ENCODE results near the gene PRKCD. TPM values are rescaled to one million over a fixed set of nuclear protein-coding genes. Genes with fewer than 3 reads are reported as not detected.
A peak's percentile ranks its signal among the peaks of the same experiment; 100 is the strongest.

The PRKCD gene
- total RNA-seq, 1 experiment from 2014 or later: 19.2 TPM

GRCh38 chr3:53229171-53229570 lies 68.2 kb downstream of the PRKCD start (continued):
- TF ChIP-seq TEAD1 (CRISPR knock-in tag; IDR thresholded peaks at IDR 0.05): no peak

GRCh38 chr3:53229606-53230005 lies 68.6 kb downstream of the PRKCD start:
- Mint-ChIP-seq H3K27ac (peak overlapping the region; percentile 45; the same call in 1 of the 2 replicates), H3K36me3 (peaks cover 95% of the 10 kb centered on the region), H3K4me1 (no peaks in the 10 kb centered on the region), H3K4me3 (no peak overlapping the region), H3K27me3 (ENCODE audit: low read depth) (no peaks in the 10 kb centered on the region), H3K9me3 (no peaks in the 10 kb centered on the region)
- CTCF ChIA-PET: interaction anchor here (0.6 to 3.0 kb wide), 9 partner anchors 8 to 131 kb away, joined by 3 to 8 read pairs (median 4); no protein-coding TSS in a partner anchor
- ATAC-seq (no peak), DNase-seq (ENCODE audit: low spot score) (no peak)
- TF ChIP-seq FOXP4 (CRISPR knock-in tag; IDR thresholded peaks at IDR 0.05) (no peak), FOXJ3 (CRISPR knock-in tag; IDR thresholded peaks at IDR 0.05; ENCODE audit: borderline replicate concordance) (no peak), GABPB1 (CRISPR knock-in tag; IDR thresholded peaks at IDR 0.05) (no peak), TEAD4 (CRISPR knock-in tag; IDR thresholded peaks at IDR 0.05) (no peak), E2F4 (CRISPR knock-in tag; IDR thresholded peaks at IDR 0.05; ENCODE audit: borderline replicate concordance, low read depth) (no peak), MLX (CRISPR knock-in tag; IDR thresholded peaks at IDR 0.05) (no peak), ZMAT4 (CRISPR knock-in tag; IDR thresholded peaks at IDR 0.05) (no peak), OVOL2 (CRISPR knock-in tag; IDR thresholded peaks at IDR 0.05; ENCODE audit: borderline replicate concordance) (no peak), JAZF1 (CRISPR knock-in tag; IDR thresholded peaks at IDR 0.05) (no peak), SOX15 (CRISPR knock-in tag; IDR thresholded peaks at IDR 0.05) (no peak), NR2C2 (CRISPR knock-in tag; IDR thresholded peaks at IDR 0.05) (no peak), ATF6 (CRISPR knock-in tag; IDR thresholded peaks at IDR 0.05) (no peak), ELF4 (CRISPR knock-in tag; IDR thresholded peaks at IDR 0.05; ENCODE audit: low read depth) (no peak), JUN (CRISPR knock-in tag; IDR thresholded peaks at IDR 0.05) (no peak), GTF2I (CRISPR knock-in tag; conservative IDR thresholded peaks at IDR 0.05) (no peak)
- TF ChIP-seq, protein P1, sequence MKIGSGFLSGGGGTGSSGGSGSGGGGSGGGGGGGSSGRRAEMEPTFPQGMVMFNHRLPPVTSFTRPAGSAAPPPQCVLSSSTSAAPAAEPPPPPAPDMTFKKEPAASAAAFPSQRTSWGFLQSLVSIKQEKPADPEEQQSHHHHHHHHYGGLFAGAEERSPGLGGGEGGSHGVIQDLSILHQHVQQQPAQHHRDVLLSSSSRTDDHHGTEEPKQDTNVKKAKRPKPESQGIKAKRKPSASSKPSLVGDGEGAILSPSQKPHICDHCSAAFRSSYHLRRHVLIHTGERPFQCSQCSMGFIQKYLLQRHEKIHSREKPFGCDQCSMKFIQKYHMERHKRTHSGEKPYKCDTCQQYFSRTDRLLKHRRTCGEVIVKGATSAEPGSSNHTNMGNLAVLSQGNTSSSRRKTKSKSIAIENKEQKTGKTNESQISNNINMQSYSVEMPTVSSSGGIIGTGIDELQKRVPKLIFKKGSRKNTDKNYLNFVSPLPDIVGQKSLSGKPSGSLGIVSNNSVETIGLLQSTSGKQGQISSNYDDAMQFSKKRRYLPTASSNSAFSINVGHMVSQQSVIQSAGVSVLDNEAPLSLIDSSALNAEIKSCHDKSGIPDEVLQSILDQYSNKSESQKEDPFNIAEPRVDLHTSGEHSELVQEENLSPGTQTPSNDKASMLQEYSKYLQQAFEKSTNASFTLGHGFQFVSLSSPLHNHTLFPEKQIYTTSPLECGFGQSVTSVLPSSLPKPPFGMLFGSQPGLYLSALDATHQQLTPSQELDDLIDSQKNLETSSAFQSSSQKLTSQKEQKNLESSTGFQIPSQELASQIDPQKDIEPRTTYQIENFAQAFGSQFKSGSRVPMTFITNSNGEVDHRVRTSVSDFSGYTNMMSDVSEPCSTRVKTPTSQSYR (CRISPR knock-in tag; IDR thresholded peaks at IDR 0.05): no peak
- TF ChIP-seq, protein P2, sequence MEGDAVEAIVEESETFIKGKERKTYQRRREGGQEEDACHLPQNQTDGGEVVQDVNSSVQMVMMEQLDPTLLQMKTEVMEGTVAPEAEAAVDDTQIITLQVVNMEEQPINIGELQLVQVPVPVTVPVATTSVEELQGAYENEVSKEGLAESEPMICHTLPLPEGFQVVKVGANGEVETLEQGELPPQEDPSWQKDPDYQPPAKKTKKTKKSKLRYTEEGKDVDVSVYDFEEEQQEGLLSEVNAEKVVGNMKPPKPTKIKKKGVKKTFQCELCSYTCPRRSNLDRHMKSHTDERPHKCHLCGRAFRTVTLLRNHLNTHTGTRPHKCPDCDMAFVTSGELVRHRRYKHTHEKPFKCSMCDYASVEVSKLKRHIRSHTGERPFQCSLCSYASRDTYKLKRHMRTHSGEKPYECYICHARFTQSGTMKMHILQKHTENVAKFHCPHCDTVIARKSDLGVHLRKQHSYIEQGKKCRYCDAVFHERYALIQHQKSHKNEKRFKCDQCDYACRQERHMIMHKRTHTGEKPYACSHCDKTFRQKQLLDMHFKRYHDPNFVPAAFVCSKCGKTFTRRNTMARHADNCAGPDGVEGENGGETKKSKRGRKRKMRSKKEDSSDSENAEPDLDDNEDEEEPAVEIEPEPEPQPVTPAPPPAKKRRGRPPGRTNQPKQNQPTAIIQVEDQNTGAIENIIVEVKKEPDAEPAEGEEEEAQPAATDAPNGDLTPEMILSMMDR (IDR thresholded peaks at IDR 0.05): no peak
- TF ChIP-seq, protein P3, sequence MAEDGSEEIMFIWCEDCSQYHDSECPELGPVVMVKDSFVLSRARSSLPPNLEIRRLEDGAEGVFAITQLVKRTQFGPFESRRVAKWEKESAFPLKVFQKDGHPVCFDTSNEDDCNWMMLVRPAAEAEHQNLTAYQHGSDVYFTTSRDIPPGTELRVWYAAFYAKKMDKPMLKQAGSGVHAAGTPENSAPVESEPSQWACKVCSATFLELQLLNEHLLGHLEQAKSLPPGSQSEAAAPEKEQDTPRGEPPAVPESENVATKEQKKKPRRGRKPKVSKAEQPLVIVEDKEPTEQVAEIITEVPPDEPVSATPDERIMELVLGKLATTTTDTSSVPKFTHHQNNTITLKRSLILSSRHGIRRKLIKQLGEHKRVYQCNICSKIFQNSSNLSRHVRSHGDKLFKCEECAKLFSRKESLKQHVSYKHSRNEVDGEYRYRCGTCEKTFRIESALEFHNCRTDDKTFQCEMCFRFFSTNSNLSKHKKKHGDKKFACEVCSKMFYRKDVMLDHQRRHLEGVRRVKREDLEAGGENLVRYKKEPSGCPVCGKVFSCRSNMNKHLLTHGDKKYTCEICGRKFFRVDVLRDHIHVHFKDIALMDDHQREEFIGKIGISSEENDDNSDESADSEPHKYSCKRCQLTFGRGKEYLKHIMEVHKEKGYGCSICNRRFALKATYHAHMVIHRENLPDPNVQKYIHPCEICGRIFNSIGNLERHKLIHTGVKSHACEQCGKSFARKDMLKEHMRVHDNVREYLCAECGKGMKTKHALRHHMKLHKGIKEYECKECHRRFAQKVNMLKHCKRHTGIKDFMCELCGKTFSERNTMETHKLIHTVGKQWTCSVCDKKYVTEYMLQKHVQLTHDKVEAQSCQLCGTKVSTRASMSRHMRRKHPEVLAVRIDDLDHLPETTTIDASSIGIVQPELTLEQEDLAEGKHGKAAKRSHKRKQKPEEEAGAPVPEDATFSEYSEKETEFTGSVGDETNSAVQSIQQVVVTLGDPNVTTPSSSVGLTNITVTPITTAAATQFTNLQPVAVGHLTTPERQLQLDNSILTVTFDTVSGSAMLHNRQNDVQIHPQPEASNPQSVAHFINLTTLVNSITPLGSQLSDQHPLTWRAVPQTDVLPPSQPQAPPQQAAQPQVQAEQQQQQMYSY (CRISPR knock-in tag; IDR thresholded peaks at IDR 0.05): no peak
- POLR2A ChIA-PET: no interaction called here
